ENCODE results near the gene GUCY1B1. TPM values are rescaled to one million over a fixed set of nuclear protein-coding genes. Genes with fewer than 3 reads are reported as not detected.

Gene GUCY1B1
- polyA plus RNA-seq, 1 donor (not counting 4 experiments of a cell fraction or from before 2014, with no cell fraction given) = 0.05 TPM

DNA sequence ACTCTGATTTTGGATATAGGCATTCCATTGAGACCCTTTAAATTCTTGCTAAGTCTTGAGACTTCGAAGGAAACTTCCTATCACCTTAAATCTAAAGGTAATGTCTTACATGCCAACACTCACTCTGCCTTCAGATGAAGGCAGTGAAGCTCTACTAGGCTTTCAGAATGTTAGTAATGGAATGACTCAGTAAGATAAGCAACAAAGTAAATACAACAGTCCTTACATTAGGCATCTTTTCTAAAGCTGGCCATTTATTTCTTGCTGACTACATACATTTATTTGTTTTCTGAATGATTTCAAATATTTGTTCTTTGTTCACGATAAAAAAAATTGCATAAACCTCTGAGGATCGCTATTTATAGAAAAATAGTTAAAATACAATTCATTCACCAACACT, 63.8 kb downstream of the GUCY1B1 start:
- FAIRE-seq (no peak), DNase-seq (ENCODE audit: low read depth, low spot score) (no peak)
- H3K79me2 ChIP-seq (ENCODE audit: control insufficient read depth, insufficient read depth, low read length) = no peaks in the 10 kb centered on the region
- no peaks in the 10 kb centered on the region for H3K36me3 ChIP-seq (ENCODE audit: control insufficient read depth in 2 of 2, extremely low read depth in 1 of 2, insufficient read depth in 2 of 2, low read length in 2 of 2)
- dilution Hi-C loops (cut with MboI; ENCODE audit: extremely low pct_ligation_motif_present, low sequenced_read_pairs) = no loop called here
- no peaks in the 10 kb centered on the region for H3K4me1 ChIP-seq (ENCODE audit: control insufficient read depth, extremely low read depth, insufficient read depth, low read length)
- no peaks in the 10 kb centered on the region for H3K9me3 ChIP-seq (ENCODE audit: control insufficient read depth, low read depth, low read length)
- no peak overlapping the region for H3K4me2 ChIP-seq (ENCODE audit: control insufficient read depth, extremely low read depth, insufficient read depth, low read depth, low read length)
- TF ChIP-seq, protein P1, sequence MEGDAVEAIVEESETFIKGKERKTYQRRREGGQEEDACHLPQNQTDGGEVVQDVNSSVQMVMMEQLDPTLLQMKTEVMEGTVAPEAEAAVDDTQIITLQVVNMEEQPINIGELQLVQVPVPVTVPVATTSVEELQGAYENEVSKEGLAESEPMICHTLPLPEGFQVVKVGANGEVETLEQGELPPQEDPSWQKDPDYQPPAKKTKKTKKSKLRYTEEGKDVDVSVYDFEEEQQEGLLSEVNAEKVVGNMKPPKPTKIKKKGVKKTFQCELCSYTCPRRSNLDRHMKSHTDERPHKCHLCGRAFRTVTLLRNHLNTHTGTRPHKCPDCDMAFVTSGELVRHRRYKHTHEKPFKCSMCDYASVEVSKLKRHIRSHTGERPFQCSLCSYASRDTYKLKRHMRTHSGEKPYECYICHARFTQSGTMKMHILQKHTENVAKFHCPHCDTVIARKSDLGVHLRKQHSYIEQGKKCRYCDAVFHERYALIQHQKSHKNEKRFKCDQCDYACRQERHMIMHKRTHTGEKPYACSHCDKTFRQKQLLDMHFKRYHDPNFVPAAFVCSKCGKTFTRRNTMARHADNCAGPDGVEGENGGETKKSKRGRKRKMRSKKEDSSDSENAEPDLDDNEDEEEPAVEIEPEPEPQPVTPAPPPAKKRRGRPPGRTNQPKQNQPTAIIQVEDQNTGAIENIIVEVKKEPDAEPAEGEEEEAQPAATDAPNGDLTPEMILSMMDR (optimal IDR thresholded peaks at IDR 0.05 in 1 of 3, IDR thresholded peaks at IDR 0.05 in 1 of 3, conservative IDR thresholded peaks at IDR 0.05 in 1 of 3; ENCODE audit: extremely low read depth in 1 of 3, insufficient read depth in 2 of 3, low read length in 3 of 3) = no peak
- no peak for TF ChIP-seq EZH2 (IDR thresholded peaks at IDR 0.05; ENCODE audit: low read length)
- no peaks in the 10 kb centered on the region for H3K27me3 ChIP-seq (ENCODE audit: control insufficient read depth, extremely low read depth, insufficient read depth, low read length)
- no peaks in the 10 kb centered on the region for H3K9me1 ChIP-seq (ENCODE audit: control insufficient read depth, extremely low read depth, insufficient read depth, low read length)
- no peaks in the 10 kb centered on the region for H4K20me1 ChIP-seq (ENCODE audit: control insufficient read depth, extremely low read depth, insufficient read depth, low read length)
- H2AFZ ChIP-seq (ENCODE audit: control insufficient read depth, low read length) = no peak overlapping the region
- H3K9ac ChIP-seq (ENCODE audit: control insufficient read depth, extremely low read depth, insufficient read depth, low read length) = no peak overlapping the region
- H3K4me3 ChIP-seq (ENCODE audit: control insufficient read depth in 2 of 3, extremely low read depth in 1 of 3, insufficient read depth in 2 of 3, low read depth in 1 of 3, low read length in 3 of 3) = no peak overlapping the region
- no peak overlapping the region for H3K27ac ChIP-seq (ENCODE audit: control insufficient read depth, insufficient read depth, low read length)

DNA sequence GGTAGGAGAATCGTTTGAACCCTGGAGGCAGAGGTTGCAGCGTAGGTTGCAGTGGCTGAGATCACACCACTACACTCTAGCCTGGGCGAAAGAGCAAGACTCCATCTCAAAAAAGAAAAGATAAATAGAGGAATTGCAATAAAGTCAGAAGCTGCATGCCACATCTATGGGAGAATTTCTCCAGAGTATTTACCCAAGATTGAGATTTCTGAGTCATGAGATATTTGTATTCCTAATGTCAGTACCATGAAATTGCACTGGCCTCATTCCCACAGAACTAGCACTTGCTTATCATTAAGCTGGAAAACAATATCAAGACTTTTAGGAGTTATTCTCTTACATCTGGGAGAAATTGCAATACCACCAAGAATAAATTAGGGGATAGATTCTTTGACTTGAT, 69.8 kb downstream of the GUCY1B1 start:
- FAIRE-seq = no peak

More for the DNA sequence above, 69.8 kb downstream of the GUCY1B1 start:
- no peak overlapping the region for H3K4me2 ChIP-seq (ENCODE audit: control insufficient read depth, extremely low read depth, insufficient read depth, low read depth, low read length)
- no peaks in the 10 kb centered on the region for H4K20me1 ChIP-seq (ENCODE audit: control insufficient read depth, extremely low read depth, insufficient read depth, low read length)
- no peak overlapping the region for H3K27ac ChIP-seq (ENCODE audit: control insufficient read depth, insufficient read depth, low read length)
- no peak overlapping the region for H3K9ac ChIP-seq (ENCODE audit: control insufficient read depth, extremely low read depth, insufficient read depth, low read length)
- H3K4me3 ChIP-seq (ENCODE audit: control insufficient read depth in 2 of 3, extremely low read depth in 1 of 3, insufficient read depth in 2 of 3, low read depth in 1 of 3, low read length in 3 of 3) = no peak overlapping the region
- no peaks in the 10 kb centered on the region for H3K27me3 ChIP-seq (ENCODE audit: control insufficient read depth, extremely low read depth, insufficient read depth, low read length)
- no peaks in the 10 kb centered on the region for H3K79me2 ChIP-seq (ENCODE audit: control insufficient read depth, insufficient read depth, low read length)
- H3K36me3 ChIP-seq (ENCODE audit: control insufficient read depth in 2 of 2, extremely low read depth in 1 of 2, insufficient read depth in 2 of 2, low read length in 2 of 2) = no peaks in the 10 kb centered on the region
- no peak overlapping the region for H2AFZ ChIP-seq (ENCODE audit: control insufficient read depth, low read length)
- no peaks in the 10 kb centered on the region for H3K9me3 ChIP-seq (ENCODE audit: control insufficient read depth, low read depth, low read length)
- H3K4me1 ChIP-seq (ENCODE audit: control insufficient read depth, extremely low read depth, insufficient read depth, low read length) = no peaks in the 10 kb centered on the region
- no peaks in the 10 kb centered on the region for H3K9me1 ChIP-seq (ENCODE audit: control insufficient read depth, extremely low read depth, insufficient read depth, low read length)
- TF ChIP-seq EZH2 (IDR thresholded peaks at IDR 0.05; ENCODE audit: low read length) = no peak
- TF ChIP-seq, protein P1 (optimal IDR thresholded peaks at IDR 0.05 in 1 of 3, IDR thresholded peaks at IDR 0.05 in 1 of 3, conservative IDR thresholded peaks at IDR 0.05 in 1 of 3; ENCODE audit: extremely low read depth in 1 of 3, insufficient read depth in 2 of 3, low read length in 3 of 3) = no peak
- dilution Hi-C loops (cut with MboI; ENCODE audit: extremely low pct_ligation_motif_present, low sequenced_read_pairs) = no loop called here
- no peak for DNase-seq (ENCODE audit: low read depth, low spot score)
